Stomach (tissue), 9 donors: ENCODE measurements around the gene DCDC1. TPM values are rescaled to one million over a fixed set of nuclear protein-coding genes. Genes with fewer than 3 reads are reported as not detected.

Experiments
- DNase-seq, 2 donors: peaks; one replicate each; pipeline versions ENCODE4 v3.0.0 to v3.0.0-alpha.2; 2013 to 2019
- H3K27ac ChIP-seq, 5 donors: fragments of 200-600 bp in 4 of 5; sonication (generic) in 4 of 5; one replicate each; pipeline ENCODE4 v1.5.1; 2013 to 2019; ENCODE audit warnings: mild to moderate bottlenecking in 1 of 5, moderate library complexity in 1 of 5
- H3K27me3 ChIP-seq, 3 donors: fragments of 200-600 bp; sonication (generic); one replicate each; pipeline ENCODE4 v1.5.1; 2017 to 2019; ENCODE audit warnings: mixed run types in 1 of 3
- H3K36me3 ChIP-seq, 4 donors: fragments of 200-600 bp; sonication (generic); 1 replicate in 3 of 4; 2 replicates in 1 of 4; pipeline ENCODE4 v1.5.1; 2016 to 2019
- H3K4me1 ChIP-seq, 4 donors: fragments of 200-600 bp; sonication (generic); one replicate each; pipeline ENCODE4 v1.5.1; 2016 to 2019
- H3K4me3 ChIP-seq, 4 donors: fragments of 200-600 bp; sonication (generic) in 3 of 4; one replicate each; pipeline ENCODE4 v1.5.1; 2016 to 2019; ENCODE audit warnings: mild to moderate bottlenecking in 1 of 4
- H3K9me3 ChIP-seq, 4 donors: fragments of 200-600 bp; sonication (generic); one replicate each; pipeline ENCODE4 v1.5.1; 2016 to 2019
- CTCF ChIP-seq, 7 experiments: fragments of 450-650 bp in 4 of 7; fragments of 200-600 bp in 3 of 7; sonication (generic) in 3 of 7; IDR thresholded peaks; one replicate each; pipeline ENCODE4 v1.5.1; 2016 to 2019; ENCODE audit warnings: antibody characterized with exemption in 7 of 7, control low read depth in 2 of 7, mild to moderate bottlenecking in 1 of 7
- EP300 ChIP-seq: sonication (generic); formaldehyde crosslinking; IDR thresholded peaks from one replicate; pipeline ENCODE4 v1.6.1; 2017; ENCODE audit warnings: antibody characterized with exemption
- POLR2A ChIP-seq, 4 donors: fragments of 450-650 bp; IDR thresholded peaks; one replicate each; pipeline ENCODE4 v1.6.1; 2016; ENCODE audit warnings: antibody characterized with exemption in 4 of 4, control low read depth in 2 of 4, mild to moderate bottlenecking in 1 of 4, moderate library complexity in 1 of 4
- POLR2AphosphoS5 ChIP-seq, 3 donors: sonication (generic); formaldehyde crosslinking; IDR thresholded peaks; one replicate each; pipeline ENCODE4 v1.6.1; 2016; ENCODE audit warnings: antibody characterized with exemption in 3 of 3
- WGBS, 5 donors: extraction: QIAGEN DNeasy Blood & Tissue Kit in 3 of 5; methylation state at CpG; one replicate each; pipeline versions ENCODE4 v1.1.5 to v1.1.7; 2013 to 2018; 5-methylcytosine and 5-hydroxymethylcytosine counted together
- intact Hi-C: fragments of 100-400 bp; cut with DNase I; formaldehyde crosslinking; loops from one replicate; pipeline ENCODE4 v1.15.1; 2023; ENCODE audit warnings: low total_unique reads
- polyA plus RNA-seq, 3 donors: library from polyadenylated mRNA; stranded (reverse); fragments of 200-250 nt; gene quantifications; one replicate each; pipeline ENCODE4 v1.2.3, GENCODE V29; 2013
- total RNA-seq, 5 donors: library from RNA; depleted of rRNA; stranded (reverse); fragments of >200 nt; gene quantifications; one replicate each; pipeline versions ENCODE4 v1.1.0 to v1.2.3, GENCODE V29; 2014 to 2016
- donor health status: healthy with polysubstance abuse.
- donor health status: Bipolar disorder and iron deficiency.
- donor health status: healthy.

Gene DCDC1
- total and polyA plus RNA-seq, 8 donors = 0.45 to 0.55 TPM; not detected in 6

GRCh38 chr11:31397239-31397834 lies 27.8 kb upstream of the DCDC1 start:
- DNase-seq = peak in 1 of 2 donors; percentile 46
- H3K36me3 ChIP-seq = peaks cover 0 to 22% (median 5%) of the 10 kb centered on the region in 4 donors
- H3K27me3 ChIP-seq = no peaks in the 10 kb centered on the region
- 47 to 51% (median 48%) methylated on average over 5 of the region's 5 CpGs for WGBS, 5 donors
- H3K27ac ChIP-seq = no peak overlapping the region
- peaks cover 0 to 16% (median 8%) of the 10 kb centered on the region in 4 donors for H3K9me3 ChIP-seq
- no peak for TF ChIP-seq POLR2A (IDR thresholded peaks at IDR 0.05)
- TF ChIP-seq POLR2AphosphoS5 (IDR thresholded peaks at IDR 0.05) = no peak
- peak in 5 of 7 experiments; percentile 18 to 57 (median 32) for TF ChIP-seq CTCF (IDR thresholded peaks at IDR 0.05)
- TF ChIP-seq EP300 = no peak
- H3K4me3 ChIP-seq = no peak overlapping the region
- no peaks in the 10 kb centered on the region for H3K4me1 ChIP-seq
- intact Hi-C loops = no loop called here

- no peak overlapping the region for H3K4me3 ChIP-seq
- no peaks in the 10 kb centered on the region for H3K4me1 ChIP-seq
- WGBS, 5 donors = 88 to 95% (median 94%) methylated on average over 2 of the region's 2 CpGs
- H3K27me3 ChIP-seq = no peaks in the 10 kb centered on the region
- TF ChIP-seq EP300 (no peak), POLR2A (IDR thresholded peaks at IDR 0.05) (no peak), POLR2AphosphoS5 (IDR thresholded peaks at IDR 0.05) (no peak), CTCF (IDR thresholded peaks at IDR 0.05) (no peak)
- no peak for DNase-seq
- no peak overlapping the region for H3K27ac ChIP-seq
- no peaks in the 10 kb centered on the region for H3K9me3 ChIP-seq
- H3K36me3 ChIP-seq = peaks cover 0 to 11% (median 2%) of the 10 kb centered on the region in 4 donors
- intact Hi-C loops = no loop called here
Observed at GRCh38 chr11:31387379-31387778, 17.8 kb upstream of the DCDC1 start.

GRCh38 chr11:31383116-31383515 lies 13.6 kb upstream of the DCDC1 start:
- no peak overlapping the region for H3K27ac ChIP-seq
- H3K36me3 ChIP-seq = peaks cover 0 to 11% (median 2%) of the 10 kb centered on the region in 4 donors
- H3K4me3 ChIP-seq = no peak overlapping the region
- no peak for TF ChIP-seq POLR2AphosphoS5 (IDR thresholded peaks at IDR 0.05)
- no peak for TF ChIP-seq CTCF (IDR thresholded peaks at IDR 0.05)
- TF ChIP-seq EP300 = no peak
- TF ChIP-seq POLR2A (IDR thresholded peaks at IDR 0.05) = no peak
- no peaks in the 10 kb centered on the region for H3K4me1 ChIP-seq
- intact Hi-C loops = no loop called here
- H3K27me3 ChIP-seq = no peaks in the 10 kb centered on the region
- 74 to 82% (median 81%) methylated on average over 1 of the region's 1 CpG for WGBS, 5 donors
- DNase-seq = no peak
- H3K9me3 ChIP-seq = no peaks in the 10 kb centered on the region

- intact Hi-C loops = no loop called here
- H3K4me3 ChIP-seq = no peak overlapping the region
- DNase-seq = no peak
- WGBS, 5 donors = 95 to 99% (median 98%) methylated on average over 5 of the region's 5 CpGs
- no peaks in the 10 kb centered on the region for H3K27me3 ChIP-seq
- H3K4me1 ChIP-seq = peaks cover 0 to 17% (median 8%) of the 10 kb centered on the region in 4 donors
- H3K36me3 ChIP-seq = peaks cover 0 to 5% (median 0%) of the 10 kb centered on the region in 4 donors
- no peak overlapping the region for H3K27ac ChIP-seq
- H3K9me3 ChIP-seq = no peaks in the 10 kb centered on the region
- TF ChIP-seq EP300 = no peak
- TF ChIP-seq POLR2AphosphoS5 (IDR thresholded peaks at IDR 0.05) = no peak
- TF ChIP-seq POLR2A (IDR thresholded peaks at IDR 0.05) = no peak
- no peak for TF ChIP-seq CTCF (IDR thresholded peaks at IDR 0.05)
Observed at GRCh38 chr11:31375879-31376278, 6.3 kb upstream of the DCDC1 start.
